Caco-2 (cell line): ENCODE measurements around the gene FBXL5. TPM values are rescaled to one million over a fixed set of nuclear protein-coding genes. Genes with fewer than 3 reads are reported as not detected.

Source experiments
- BruUV-seq: library from RNA; stranded (reverse); fragments of 400-500 nt; replicated peaks from 2 replicates; lab custom pipeline; 2021; lab: Mats Ljungman, UMichigan
- CTCF ChIA-PET: fragments of 300-600 bp; sonication (Branson Sonifier 250); formaldehyde crosslinking; loops from one replicate; lab custom pipeline; 2022; ENCODE audit warnings: antibody characterized with exemption; lab: Charles Lee
- POLR2A ChIA-PET: fragments of 300-600 bp; sonication (Branson Sonifier 250); formaldehyde crosslinking; loops from one replicate; lab custom pipeline; 2022; ENCODE audit warnings: antibody characterized with exemption; lab: Charles Lee
- DNase-seq, 2 experiments: peaks; one replicate each; pipeline versions ENCODE4 v3.0.0 to v3.0.0-alpha.2; 2020 to 2022
- H3K27me3 ChIP-seq: replicated peaks from 2 replicates; pipeline ENCODE4 v1.6.0; 2011; ENCODE audit warnings: low read length; ENCODE audit not compliant: control insufficient read depth, insufficient read depth
- H3K36me3 ChIP-seq: 2 replicates; pipeline ENCODE4 v1.5.1; 2011; ENCODE audit warnings: low read length; ENCODE audit not compliant: control insufficient read depth, insufficient read depth
- H3K4me1 ChIP-seq: fragments of 250-450 bp; sonication (Bioruptor Pico); 2 replicates; pipeline ENCODE4 v1.5.1; 2020; ENCODE audit warnings: mild to moderate bottlenecking
- H3K4me3 ChIP-seq: 2 replicates; pipeline ENCODE4 v1.5.1; 2011; ENCODE audit warnings: low read depth, mild to moderate bottlenecking, control low read depth, low read length
- H3K9me3 ChIP-seq: fragments of 250-450 bp; sonication (Bioruptor Pico); 2 replicates; pipeline ENCODE4 v1.5.1; 2020; ENCODE audit warnings: mild to moderate bottlenecking, moderate library complexity
- H3K27ac Mint-ChIP-seq: one replicate; pipeline ENCODE4 v1.8.0; 2022; ENCODE audit warnings: mixed read lengths; ENCODE audit not compliant: unreplicated experiment
- H3K27me3 Mint-ChIP-seq: one replicate; pipeline ENCODE4 v1.8.0; 2022; ENCODE audit warnings: mixed read lengths; ENCODE audit not compliant: insufficient read depth, unreplicated experiment
- H3K36me3 Mint-ChIP-seq: one replicate; pipeline ENCODE4 v1.8.0; 2022; ENCODE audit warnings: mild to moderate bottlenecking, mixed read lengths; ENCODE audit not compliant: insufficient read depth, unreplicated experiment
- H3K4me1 Mint-ChIP-seq: one replicate; pipeline ENCODE4 v1.8.0; 2022; ENCODE audit warnings: low read depth, mixed read lengths; ENCODE audit not compliant: unreplicated experiment
- H3K4me3 Mint-ChIP-seq: one replicate; pipeline ENCODE4 v1.8.0; 2022; ENCODE audit warnings: mild to moderate bottlenecking, moderate library complexity, mixed read lengths; ENCODE audit not compliant: unreplicated experiment
- H3K9me3 Mint-ChIP-seq: one replicate; pipeline ENCODE4 v1.8.0; 2022; ENCODE audit warnings: mixed read lengths; ENCODE audit not compliant: unreplicated experiment
- intact Hi-C: fragments of 100-400 bp; cut with micrococcal nuclease; formaldehyde crosslinking; loops from one replicate; pipeline ENCODE4 v1.10.0; 2022; ENCODE audit not compliant: unreplicated experiment
- total RNA-seq: library from RNA; stranded (reverse); gene quantifications from 2 replicates; pipeline ENCODE4 v1.2.3, GENCODE V29; 2022
- TF ChIP-seq, protein P1 (sequence below), 2 experiments: fragments of 200-600 bp in 1 of 2; IDR thresholded peaks; 1 replicate in 1 of 2; 2 replicates in 1 of 2; pipeline versions ENCODE4 v1.5.1 to v1.8.0; 2011 to 2022; ENCODE audit warnings: antibody characterized with exemption in 1 of 2, control low read depth in 1 of 2, inconsistent platforms in 1 of 2, low read depth in 1 of 2, low read length in 1 of 2, mild to moderate bottlenecking in 1 of 2, moderate library complexity in 1 of 2; ENCODE audit not compliant: insufficient read depth in 1 of 2, severe bottlenecking in 1 of 2, unreplicated experiment in 1 of 2

The FBXL5 gene
- total RNA-seq, 1 experiment from 2014 or later = 29.1 TPM

DNA sequence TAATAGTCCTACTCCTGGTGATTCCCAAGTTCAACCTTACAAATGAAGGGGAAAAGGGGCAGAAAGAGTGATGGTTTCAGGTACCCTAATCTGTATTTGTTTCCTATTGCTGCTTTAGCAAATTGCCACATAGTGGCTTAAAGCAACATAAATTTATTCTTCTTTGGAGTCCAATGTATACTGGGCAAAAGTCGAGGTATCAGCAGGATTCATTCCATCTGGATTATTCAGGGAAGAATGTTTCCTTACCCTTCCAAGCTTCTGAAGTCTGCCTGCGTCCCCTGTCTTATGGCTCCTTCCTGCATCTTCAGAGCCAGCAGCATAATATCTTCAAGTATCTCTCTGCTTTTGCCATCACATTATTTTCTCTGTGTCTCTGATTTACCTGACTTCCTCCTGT lies 37.4 kb upstream of the FBXL5 start:
- H3K9me3 Mint-ChIP-seq = peaks cover 20% of the 10 kb centered on the region
- peaks cover 33% of the 10 kb centered on the region for H3K4me1 ChIP-seq
- no peaks in the 10 kb centered on the region for H3K27me3 ChIP-seq
- H3K27me3 Mint-ChIP-seq = no peaks in the 10 kb centered on the region
- H3K27ac Mint-ChIP-seq = peak overlapping the region; percentile 81
- TF ChIP-seq, protein P1, sequence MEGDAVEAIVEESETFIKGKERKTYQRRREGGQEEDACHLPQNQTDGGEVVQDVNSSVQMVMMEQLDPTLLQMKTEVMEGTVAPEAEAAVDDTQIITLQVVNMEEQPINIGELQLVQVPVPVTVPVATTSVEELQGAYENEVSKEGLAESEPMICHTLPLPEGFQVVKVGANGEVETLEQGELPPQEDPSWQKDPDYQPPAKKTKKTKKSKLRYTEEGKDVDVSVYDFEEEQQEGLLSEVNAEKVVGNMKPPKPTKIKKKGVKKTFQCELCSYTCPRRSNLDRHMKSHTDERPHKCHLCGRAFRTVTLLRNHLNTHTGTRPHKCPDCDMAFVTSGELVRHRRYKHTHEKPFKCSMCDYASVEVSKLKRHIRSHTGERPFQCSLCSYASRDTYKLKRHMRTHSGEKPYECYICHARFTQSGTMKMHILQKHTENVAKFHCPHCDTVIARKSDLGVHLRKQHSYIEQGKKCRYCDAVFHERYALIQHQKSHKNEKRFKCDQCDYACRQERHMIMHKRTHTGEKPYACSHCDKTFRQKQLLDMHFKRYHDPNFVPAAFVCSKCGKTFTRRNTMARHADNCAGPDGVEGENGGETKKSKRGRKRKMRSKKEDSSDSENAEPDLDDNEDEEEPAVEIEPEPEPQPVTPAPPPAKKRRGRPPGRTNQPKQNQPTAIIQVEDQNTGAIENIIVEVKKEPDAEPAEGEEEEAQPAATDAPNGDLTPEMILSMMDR (IDR thresholded peaks at IDR 0.05; ENCODE audit: insufficient read depth in 1 of 2, low read depth in 1 of 2, low read length in 1 of 2, severe bottlenecking in 1 of 2, unreplicated experiment in 1 of 2) = no peak
- no peak overlapping the region for H3K4me3 ChIP-seq
- no peaks in the 10 kb centered on the region; the same call in 1 of the 2 replicates for H3K9me3 ChIP-seq
- DNase-seq = no peak
- intact Hi-C loops = no loop called here
- BruUV-seq = no TSS peak
- ChIA-PET CTCF (no interaction called here), POLR2A (no interaction called here)
- H3K4me3 Mint-ChIP-seq = no peak overlapping the region
- peaks cover 15% of the 10 kb centered on the region for H3K36me3 Mint-ChIP-seq
- no peaks in the 10 kb centered on the region; the same call in 1 of the 2 replicates for H3K36me3 ChIP-seq
- peaks cover 22% of the 10 kb centered on the region for H3K4me1 Mint-ChIP-seq

DNA sequence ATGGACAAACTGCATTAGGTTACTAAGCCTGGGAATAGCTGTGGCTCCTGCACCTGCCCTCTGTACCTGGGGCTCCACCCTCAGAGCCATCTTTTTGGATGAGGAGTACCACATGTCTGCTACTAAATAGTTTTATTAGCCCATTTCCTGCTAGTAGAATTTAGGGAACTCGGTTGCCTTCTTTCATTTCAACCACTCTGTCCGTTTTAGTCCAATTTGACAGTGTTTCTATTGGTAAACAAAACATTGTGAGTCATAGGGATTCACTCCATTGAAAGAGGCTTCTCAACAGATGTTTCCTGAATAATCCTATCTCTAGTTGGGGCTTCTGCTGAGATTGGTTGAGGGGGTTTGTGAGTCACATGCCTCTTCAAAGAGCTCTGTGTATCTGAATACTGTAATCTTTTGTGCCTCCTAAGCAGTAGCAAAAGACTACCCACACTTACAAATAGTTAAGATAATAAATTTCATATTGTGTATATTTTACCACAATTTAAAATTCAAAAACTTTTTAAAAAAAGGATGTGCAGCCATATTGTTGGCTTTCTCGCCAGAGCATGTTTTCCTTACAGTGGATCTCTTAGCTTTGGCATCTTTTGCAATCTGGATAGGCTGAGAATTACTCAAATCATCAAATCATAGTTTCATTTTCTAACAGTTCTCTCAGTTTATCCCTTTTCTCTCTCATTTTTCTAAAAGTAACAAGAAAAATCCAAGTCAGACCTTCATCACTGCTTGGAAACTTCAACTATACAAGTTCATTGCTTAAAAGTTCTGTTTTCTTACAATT lies 36.4 kb upstream of the FBXL5 start:
- H3K36me3 Mint-ChIP-seq = peaks cover 19% of the 10 kb centered on the region
- ChIA-PET POLR2A (no interaction called here), CTCF (no interaction called here)
- H3K9me3 ChIP-seq = no peaks in the 10 kb centered on the region; the same call in 1 of the 2 replicates
- H3K4me1 Mint-ChIP-seq = peaks cover 22% of the 10 kb centered on the region
- no peak overlapping the region for H3K4me3 Mint-ChIP-seq
- no peak for DNase-seq
- H3K36me3 ChIP-seq = no peaks in the 10 kb centered on the region; the same call in 1 of the 2 replicates
- H3K9me3 Mint-ChIP-seq = peaks cover 10% of the 10 kb centered on the region
- no peak overlapping the region for H3K4me3 ChIP-seq
- no TSS peak for BruUV-seq
- no peaks in the 10 kb centered on the region for H3K27me3 ChIP-seq
- TF ChIP-seq, protein P1 (IDR thresholded peaks at IDR 0.05; ENCODE audit: insufficient read depth in 1 of 2, low read depth in 1 of 2, low read length in 1 of 2, severe bottlenecking in 1 of 2, unreplicated experiment in 1 of 2) = no peak
- H3K27me3 Mint-ChIP-seq = no peaks in the 10 kb centered on the region
- H3K27ac Mint-ChIP-seq = peak overlapping the region; percentile 81
- H3K4me1 ChIP-seq = peaks cover 33% of the 10 kb centered on the region
- intact Hi-C loops = no loop called here

DNA sequence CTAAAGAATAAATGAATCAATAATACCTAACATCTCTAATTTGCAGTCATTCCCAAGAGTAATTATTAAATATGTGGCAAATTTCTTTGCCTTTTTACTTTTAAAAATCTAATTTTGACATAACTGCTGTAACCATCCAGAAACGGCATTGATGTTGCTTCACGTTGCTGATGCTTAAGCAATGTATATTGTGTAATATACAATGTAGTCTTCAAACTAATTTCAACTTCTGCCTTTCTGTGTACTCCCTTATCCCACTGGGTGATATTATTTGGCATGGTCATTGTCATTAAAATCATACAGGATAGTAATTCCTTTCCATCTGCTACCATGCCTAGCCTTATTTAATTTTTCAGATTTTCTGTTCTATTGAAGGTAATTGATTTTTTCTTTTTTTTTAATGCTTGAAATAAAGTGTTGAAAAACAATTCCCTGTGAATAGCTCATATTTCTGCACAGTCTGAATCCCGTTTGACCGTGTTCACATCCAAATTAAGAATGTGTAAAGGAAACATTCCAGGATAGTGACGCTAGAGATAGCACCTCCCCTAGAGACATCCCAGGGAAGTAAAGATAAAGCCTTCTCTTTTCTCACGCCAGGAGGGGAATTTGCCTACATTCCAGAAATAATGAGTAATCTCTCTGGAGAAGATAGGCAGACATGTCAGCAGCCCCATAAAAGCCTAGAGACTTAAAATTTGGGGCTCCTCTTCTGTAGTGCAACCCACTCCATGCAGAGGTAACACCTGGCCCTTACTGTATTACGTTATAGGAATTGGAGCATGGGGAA lies 35.1 kb upstream of the FBXL5 start:
- TF ChIP-seq, protein P1 (IDR thresholded peaks at IDR 0.05; ENCODE audit: insufficient read depth in 1 of 2, low read depth in 1 of 2, low read length in 1 of 2, severe bottlenecking in 1 of 2, unreplicated experiment in 1 of 2) = no peak
- H3K27me3 Mint-ChIP-seq = no peaks in the 10 kb centered on the region
- peaks cover 10% of the 10 kb centered on the region for H3K9me3 Mint-ChIP-seq
- ChIA-PET POLR2A (interaction anchor here (1.0 kb wide), 1 partner anchor 9 kb away, joined by 4 read pairs; the partner anchor contains the start of gene FAM200B), CTCF (interaction anchor here (1.0 kb wide), 1 partner anchor 8 kb away, joined by 3 read pairs; the partner anchor contains the start of gene FAM200B)
- H3K27me3 ChIP-seq = no peaks in the 10 kb centered on the region
- H3K27ac Mint-ChIP-seq = peak overlapping the region; percentile 81
- no peak overlapping the region for H3K4me3 Mint-ChIP-seq
- H3K4me1 Mint-ChIP-seq = peaks cover 24% of the 10 kb centered on the region
- H3K36me3 Mint-ChIP-seq = peaks cover 25% of the 10 kb centered on the region
- no peak overlapping the region for H3K4me3 ChIP-seq
- BruUV-seq = TSS peak; percentile 94
- no peaks in the 10 kb centered on the region; the same call in 1 of the 2 replicates for H3K36me3 ChIP-seq
- peak; percentile 61 to 63 for DNase-seq
- H3K4me1 ChIP-seq = peaks cover 33% of the 10 kb centered on the region
- intact Hi-C loops = no loop called here
- no peaks in the 10 kb centered on the region; the same call in 1 of the 2 replicates for H3K9me3 ChIP-seq
